HG02678 (cell line): ENCODE data around the gene CASKIN1.
"Not testable (repeated sequence)": the region's sequence is repeated elsewhere in the genome, so short reads cannot be mapped to it uniquely, and the experiment has no call there.

Experiments
- ATAC-seq: cut with Tn5 transposase; IDR thresholded peaks from one replicate; pipeline ENCODE4 v1.9.1; 2021; ENCODE audit warnings: mild to moderate bottlenecking, moderate library complexity; ENCODE audit not compliant: unreplicated experiment

CASKIN1 gene

DNA sequence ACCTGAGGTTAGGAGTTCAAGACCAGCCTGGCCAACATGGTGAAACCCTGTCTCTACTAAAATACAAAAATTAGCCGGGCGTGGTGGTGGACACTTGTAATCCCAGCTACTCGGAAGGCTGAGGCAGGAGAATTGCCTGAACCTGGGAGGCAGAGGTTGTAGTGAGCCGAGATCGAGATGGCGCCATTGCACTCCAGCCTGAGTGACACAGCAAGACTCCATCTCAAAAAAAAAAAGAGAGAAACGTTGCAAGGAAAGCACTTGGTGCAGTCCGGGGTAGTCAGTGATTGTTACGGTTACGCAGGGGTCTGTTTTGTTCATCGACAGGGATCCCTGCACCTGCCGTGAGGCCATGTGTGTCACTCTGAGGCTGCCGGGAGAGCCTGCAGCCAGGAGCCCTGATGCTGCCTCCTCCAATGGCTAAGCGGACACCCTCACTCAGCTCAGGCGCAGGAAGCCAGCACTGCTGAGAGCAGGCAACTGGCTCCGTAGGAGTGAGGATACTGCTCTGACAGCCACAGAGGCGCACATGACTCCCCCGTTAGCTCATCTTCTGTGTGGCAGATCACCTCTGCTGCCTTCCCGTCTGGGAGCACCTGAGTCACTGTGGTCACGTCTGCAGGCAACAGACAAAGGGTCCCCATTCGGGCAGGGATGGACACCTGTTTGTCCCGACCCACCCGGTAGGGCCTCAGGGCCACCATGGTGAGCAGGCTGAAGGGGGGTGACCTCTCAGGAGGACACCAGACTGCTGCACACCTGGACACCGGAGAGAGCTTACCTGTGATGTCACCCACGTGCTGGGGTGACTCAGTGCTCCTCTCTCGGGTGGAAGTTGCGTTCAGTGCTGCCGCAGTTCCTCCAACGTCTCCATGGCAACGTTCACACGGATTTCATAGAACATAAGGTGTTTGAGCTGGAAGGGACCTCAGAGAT is 53.2 kb downstream of the CASKIN1 start:
- ATAC-seq = no peak

DNA sequence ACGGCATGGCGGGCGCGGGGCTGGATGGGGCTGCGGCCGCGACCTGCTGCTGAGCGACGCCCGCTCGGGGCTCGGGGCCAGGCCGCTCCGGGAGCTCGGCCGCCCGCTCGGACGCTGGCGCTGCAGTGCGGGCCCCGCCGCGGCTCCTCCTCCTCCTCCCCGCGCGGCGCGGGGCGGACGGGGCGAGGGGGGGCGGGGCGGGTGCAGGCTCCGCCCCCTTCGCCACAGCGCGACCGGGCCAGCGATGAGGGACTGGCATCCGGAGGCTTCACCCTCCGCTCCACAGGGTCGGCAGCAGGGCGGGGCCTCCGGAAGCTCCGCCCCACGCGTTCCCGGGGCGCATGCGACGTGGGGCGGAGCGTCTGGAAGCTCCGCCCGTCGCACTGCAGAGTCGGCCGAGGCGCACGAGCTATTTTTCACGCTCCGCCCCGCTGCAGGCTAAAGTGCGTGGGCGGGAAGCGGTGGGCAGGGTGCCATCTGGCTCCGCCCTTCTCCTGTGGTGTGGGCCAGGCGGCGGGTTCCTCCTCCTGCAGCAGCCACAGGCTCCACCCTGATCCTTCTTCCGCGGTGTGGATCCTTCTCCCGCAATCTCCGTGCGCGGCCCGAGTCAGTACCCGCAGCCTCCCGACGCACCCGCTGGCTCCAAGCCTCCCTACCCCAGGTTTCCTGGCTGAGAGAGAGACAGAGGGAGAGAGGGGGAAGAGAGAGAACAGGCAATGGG is 60.5 kb downstream of the CASKIN1 start, which contains the start of gene PKD1:
Gene PKD1 (minus strand): TSS at position 129 of the 721 bp plus-strand sequence. CDS start 209 bp downstream, outside the sequence.
- peak; percentile 50 for ATAC-seq

DNA sequence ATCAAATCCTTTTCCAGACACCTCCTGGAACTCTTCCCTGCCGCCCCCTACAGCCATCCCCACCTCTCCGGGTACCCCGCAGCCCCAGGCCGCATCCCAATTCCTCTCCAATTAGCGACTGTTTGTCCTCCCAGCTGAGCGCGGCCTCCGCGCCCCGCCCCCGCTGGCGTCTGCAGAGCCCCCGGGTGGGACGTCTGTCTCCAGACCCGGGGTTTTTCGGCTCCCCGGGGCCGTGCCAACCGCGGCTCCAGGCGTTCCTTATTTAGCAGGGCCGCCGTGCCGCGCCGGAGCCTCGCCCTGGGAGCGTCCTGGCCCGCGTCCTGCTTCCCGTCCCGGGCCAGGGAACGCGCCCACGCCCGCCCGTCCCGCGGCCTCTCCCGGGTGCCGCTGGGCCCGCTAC is 61.3 kb downstream of the CASKIN1 start:
- not testable (repeated sequence) for ATAC-seq

DNA sequence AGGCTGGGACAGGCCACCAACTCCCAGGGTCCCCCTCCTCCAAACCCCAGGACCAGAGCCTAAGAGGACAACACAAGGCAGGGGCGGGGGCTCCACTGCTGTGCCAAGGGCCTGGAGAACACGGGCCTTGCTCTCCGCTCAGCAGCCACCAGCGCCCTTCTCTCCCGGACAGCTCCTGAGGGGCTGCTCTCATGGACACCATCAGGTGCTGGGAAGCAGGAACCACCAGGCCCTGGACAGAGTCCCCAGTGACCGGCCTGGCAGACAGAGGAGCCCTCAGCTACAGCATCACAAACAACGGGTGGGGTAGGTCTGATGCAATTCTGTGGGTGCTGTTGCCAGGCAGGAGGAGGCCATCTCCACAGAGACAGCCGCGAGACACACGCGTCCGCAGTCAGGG is 62.6 kb downstream of the CASKIN1 start:
- ATAC-seq = not testable (repeated sequence)

DNA sequence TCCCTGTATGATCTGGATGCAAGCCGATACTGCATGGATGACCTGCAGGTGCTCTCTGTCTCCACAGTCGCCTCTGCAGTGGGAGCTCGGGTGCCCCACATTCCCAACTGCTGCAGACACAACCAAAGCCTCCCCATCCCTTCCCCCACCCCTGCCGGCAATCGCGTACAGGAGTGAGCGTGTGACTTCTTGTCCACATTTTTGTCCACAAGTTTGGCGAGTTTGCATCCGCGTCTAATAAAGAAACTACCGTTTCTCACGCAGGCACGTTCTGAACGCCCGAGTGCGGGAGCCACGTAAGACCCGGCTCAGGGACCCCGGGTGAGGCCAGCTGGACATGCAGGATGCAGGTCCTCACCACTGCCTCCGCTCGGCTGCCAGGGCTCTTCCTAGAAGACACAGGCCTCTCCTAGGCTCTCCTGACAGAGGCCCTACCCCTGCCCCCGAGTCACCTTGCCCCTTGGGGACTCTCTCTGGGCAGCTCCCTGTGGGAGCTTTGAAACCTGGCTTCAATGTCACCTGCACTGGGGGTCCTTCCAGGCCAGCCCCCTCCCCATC is 66.4 kb downstream of the CASKIN1 start:
- ATAC-seq = not testable (repeated sequence)

DNA sequence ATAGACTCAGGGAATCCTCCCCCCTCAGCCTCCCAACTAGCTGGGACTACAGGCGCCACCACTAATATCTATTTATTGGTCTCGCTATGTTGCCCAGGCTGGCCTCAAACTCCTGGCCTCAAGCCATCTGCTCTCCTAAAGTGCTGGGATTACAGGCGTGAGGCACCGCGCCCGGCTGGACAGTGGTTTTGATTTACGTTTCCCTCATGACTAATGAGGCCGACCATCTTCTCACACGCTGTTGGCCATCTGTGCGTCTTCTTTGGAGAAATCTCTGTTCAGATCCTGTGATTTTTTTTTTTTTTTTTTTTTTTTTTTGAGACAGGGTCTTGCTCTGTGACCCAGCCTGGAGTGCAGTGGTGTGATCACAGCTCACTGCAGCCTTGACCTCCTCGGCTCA is 67.2 kb downstream of the CASKIN1 start:
- ATAC-seq = not testable (repeated sequence)

DNA sequence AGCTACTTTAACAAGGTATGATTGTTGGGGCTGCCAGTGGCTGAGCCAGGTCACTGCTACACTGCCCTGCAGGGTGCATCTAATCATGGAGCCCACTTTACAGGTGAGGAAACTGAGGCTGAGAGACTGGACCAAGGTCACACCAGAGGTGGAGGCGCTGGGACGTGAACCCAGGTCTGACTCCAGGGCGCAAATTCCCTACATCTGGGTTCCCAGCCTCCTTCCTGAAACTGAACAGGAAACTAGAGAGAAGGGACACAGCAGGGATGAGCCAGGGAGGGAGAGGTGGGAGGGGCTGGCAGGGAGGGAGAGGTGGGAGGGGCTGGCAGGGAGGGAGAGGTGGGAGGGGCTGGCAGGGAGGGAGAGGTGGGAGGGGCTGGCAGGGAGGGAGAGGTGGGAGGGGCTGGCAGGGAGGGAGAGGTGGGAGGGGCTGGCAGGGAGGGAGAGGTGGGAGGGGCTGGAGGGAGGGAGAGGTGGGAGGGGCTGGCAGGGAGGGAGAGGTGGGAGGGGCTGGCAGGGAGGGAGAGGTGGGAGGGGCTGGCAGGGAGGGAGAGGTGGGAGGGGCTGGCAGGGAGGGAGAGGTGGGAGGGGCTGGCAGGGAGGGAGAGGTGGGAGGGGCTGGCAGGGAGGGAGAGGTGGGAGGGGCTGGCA is 68.7 kb downstream of the CASKIN1 start:
- ATAC-seq = not testable (repeated sequence)
